ENCODE measurements around the gene JAK2. TPM values are rescaled to one million over a fixed set of nuclear protein-coding genes. Genes with fewer than 3 reads are reported as not detected.

Gene JAK2
- total RNA-seq, 6 donors from 2014 or later: 19.6 to 52.9 (median 26.0) TPM

GRCh38 chr9:4994166-4994890, 9.3 kb downstream of the JAK2 start:
- Histone ChIP-seq H3K27ac (peak overlapping the region in 2 of 4 donors; percentile 2 to 30), H3K36me3 (peaks cover 0 to 18% (median 8%) of the 10 kb centered on the region in 4 donors), H3K4me1 (peaks cover 7 to 16% (median 13%) of the 10 kb centered on the region in 4 donors), H3K9me3 (peaks cover 0 to 6% (median 2%) of the 10 kb centered on the region in 4 donors), H3K4me3 (no peak overlapping the region), H3K27me3 (no peaks in the 10 kb centered on the region)
- ATAC-seq (ENCODE audit: low FRiP score in 2 of 2) (no peak), DNase-seq (peak in 1 of 2 donors; percentile 31)
- no peak for TF ChIP-seq POLR2AphosphoS5 (IDR thresholded peaks at IDR 0.05)
- TF ChIP-seq POLR2A (IDR thresholded peaks at IDR 0.05): no peak
- TF ChIP-seq CTCF (IDR thresholded peaks at IDR 0.05): no peak
- TF ChIP-seq EP300 (IDR thresholded peaks at IDR 0.05): no peak
- WGBS, 2 donors: 72% methylated on average over 4 of the region's 4 CpGs

- TF ChIP-seq EP300 (IDR thresholded peaks at IDR 0.05) (no peak), CTCF (IDR thresholded peaks at IDR 0.05) (no peak), POLR2A (IDR thresholded peaks at IDR 0.05) (no peak), POLR2AphosphoS5 (IDR thresholded peaks at IDR 0.05) (no peak)
- Histone ChIP-seq H3K27ac (no peak overlapping the region), H3K27me3 (no peaks in the 10 kb centered on the region), H3K9me3 (peaks cover 0 to 6% (median 2%) of the 10 kb centered on the region in 4 donors), H3K4me1 (peaks cover 4 to 9% (median 8%) of the 10 kb centered on the region in 4 donors), H3K36me3 (peaks cover 0 to 13% (median 7%) of the 10 kb centered on the region in 4 donors), H3K4me3 (no peak overlapping the region)
- DNase-seq: no peak
- 93 to 97% methylated on average over 3 of the region's 3 CpGs for WGBS, 2 donors
- ATAC-seq (ENCODE audit: low FRiP score in 2 of 2): no peak
Observed at GRCh38 chr9:4997196-4997595, 12.1 kb downstream of the JAK2 start.

- DNase-seq: no peak
- Histone ChIP-seq H3K9me3 (peaks cover 0 to 4% (median 2%) of the 10 kb centered on the region in 4 donors), H3K27ac (no peak overlapping the region), H3K36me3 (peaks cover 0 to 10% (median 4%) of the 10 kb centered on the region in 4 donors), H3K4me3 (no peak overlapping the region), H3K27me3 (no peaks in the 10 kb centered on the region), H3K4me1 (peaks cover 4 to 9% (median 8%) of the 10 kb centered on the region in 4 donors)
- TF ChIP-seq POLR2A (IDR thresholded peaks at IDR 0.05) (no peak), EP300 (IDR thresholded peaks at IDR 0.05) (no peak), POLR2AphosphoS5 (IDR thresholded peaks at IDR 0.05) (no peak), CTCF (IDR thresholded peaks at IDR 0.05) (no peak)
- ATAC-seq (ENCODE audit: low FRiP score in 2 of 2): no peak
Observed at GRCh38 chr9:4997631-4998030, 12.6 kb downstream of the JAK2 start.

GRCh38 chr9:5002811-5003210, 17.7 kb downstream of the JAK2 start:
- 59 to 74% methylated on average over 1 of the region's 1 CpG for WGBS, 2 donors
- ATAC-seq (ENCODE audit: low FRiP score in 2 of 2): no peak
- H3K4me1 ChIP-seq: no peaks in the 10 kb centered on the region

More at GRCh38 chr9:5002811-5003210, 17.7 kb downstream of the JAK2 start:
- peaks cover 0 to 7% (median 1%) of the 10 kb centered on the region in 4 donors for H3K9me3 ChIP-seq
- H3K27me3 ChIP-seq: no peaks in the 10 kb centered on the region
- TF ChIP-seq EP300 (IDR thresholded peaks at IDR 0.05): no peak
- TF ChIP-seq POLR2A (IDR thresholded peaks at IDR 0.05): no peak
- TF ChIP-seq POLR2AphosphoS5 (IDR thresholded peaks at IDR 0.05): no peak
- TF ChIP-seq CTCF (IDR thresholded peaks at IDR 0.05): no peak
- H3K36me3 ChIP-seq: peaks cover 0 to 2% (median 0%) of the 10 kb centered on the region in 4 donors
- no peak overlapping the region for H3K27ac ChIP-seq
- DNase-seq: no peak
- no peak overlapping the region for H3K4me3 ChIP-seq
